Pancreas (tissue), 10 donors: ENCODE data around the gene CHST4. TPM values are rescaled to one million over a fixed set of nuclear protein-coding genes. Genes with fewer than 3 reads are reported as not detected.
A peak's percentile ranks its signal among the peaks of the same experiment; 100 is the strongest.
"Not testable (repeated sequence)": the region's sequence is repeated elsewhere in the genome, so short reads cannot be mapped to it uniquely, and the experiment has no call there.

ENCODE experiments used
- ATAC-seq, 4 donors: fragments of 200-7000 bp; cut with Tn5 transposase; one replicate each; pipeline versions ENCODE4 v1.8.0 to v1.9.1; 2020; ENCODE audit warnings: mild to moderate bottlenecking in 4 of 4, moderate library complexity in 4 of 4
- DNase-seq, 6 donors: peaks; one replicate each; pipeline ENCODE4 v3.0.0-alpha.2; 2020
- FAIRE-seq: peaks from 2 replicates; lab custom pipeline; 2012; peaks lifted over from hg19 to GRCh38; lab: Jason Lieb, UNC
- H3K27ac ChIP-seq, 4 donors: fragments of 200-600 bp; sonication (generic); 1 replicate in 3 of 4; 2 replicates in 1 of 4; pipeline versions ENCODE4 v1.5.0 to v1.8.0; 2020
- H3K27me3 ChIP-seq, 4 donors: fragments of 200-600 bp; one replicate each; pipeline ENCODE4 v1.8.0; 2021
- H3K36me3 ChIP-seq, 3 donors: fragments of 200-600 bp; sonication (generic) in 1 of 3; one replicate each; pipeline versions ENCODE4 v1.5.0 to v1.8.0; 2020 to 2021
- H3K4me1 ChIP-seq, 3 donors: fragments of 200-600 bp; one replicate each; pipeline ENCODE4 v1.8.0; 2021
- H3K4me3 ChIP-seq, 4 donors: fragments of 200-600 bp; sonication (generic) in 2 of 4; one replicate each; pipeline versions ENCODE4 v1.5.0 to v1.8.0; 2020 to 2021
- H3K9me3 ChIP-seq, 4 donors: fragments of 200-600 bp; one replicate each; pipeline ENCODE4 v1.8.0; 2021
- WGBS, 2 donors: extraction: QIAGEN DNeasy Blood & Tissue Kit; methylation state at CpG; one replicate each; pipeline ENCODE4 v1.1.7; 2013; 5-methylcytosine and 5-hydroxymethylcytosine counted together
- intact Hi-C, 3 donors: fragments of 100-400 bp; cut with DNase I; formaldehyde crosslinking; loops; one replicate each; pipeline versions ENCODE4 v1.11.1 to v1.14.2; 2022
- polyA plus RNA-seq, 2 donors: library from polyadenylated mRNA; stranded (reverse); fragments of 200-250 nt; gene quantifications; one replicate each; pipeline ENCODE4 v1.2.3, GENCODE V29; 2013
- total RNA-seq, 6 donors: library from RNA; stranded (reverse); fragmentation: NEBNext Ultra II Directional in 4 of 6; extraction: Animal tissue kit (Norgen Biotek cat#: 25700) in 4 of 6; gene quantifications; one replicate each; pipeline versions ENCODE4 v1.2.1 to v1.2.4, GENCODE V29; 2021 to 2023
- TF ChIP-seq, protein P1 (sequence below), 4 donors: fragments of 200-600 bp; sonication (generic) in 3 of 4; IDR thresholded peaks; one replicate each; pipeline versions ENCODE4 v1.5.0 to v1.8.0; 2021; ENCODE audit warnings: antibody characterized with exemption in 4 of 4
- donor health status: healthy with polysubstance abuse.
- donor health status: DM: no; HTN: no; CAD: no; lungs with moderate emphysema.
- donor health status: DM: no; HTN: no; CAD: no.
- donor health status: control.
- donor health status: control.
- donor health status: Bipolar disorder and iron deficiency.
- donor health status: DM: yes; HTN: yes; CAD: no.
- donor health status: DM: no; HTN: no; CAD: no.
- donor health status: DM: no; HTN: no; CAD: no.
- donor health status: DM: yes; HTN: yes; CAD: no.

The CHST4 gene
- total and polyA plus RNA-seq, 8 donors = 2.6 to 17.2 (median 6.1) TPM

DNA sequence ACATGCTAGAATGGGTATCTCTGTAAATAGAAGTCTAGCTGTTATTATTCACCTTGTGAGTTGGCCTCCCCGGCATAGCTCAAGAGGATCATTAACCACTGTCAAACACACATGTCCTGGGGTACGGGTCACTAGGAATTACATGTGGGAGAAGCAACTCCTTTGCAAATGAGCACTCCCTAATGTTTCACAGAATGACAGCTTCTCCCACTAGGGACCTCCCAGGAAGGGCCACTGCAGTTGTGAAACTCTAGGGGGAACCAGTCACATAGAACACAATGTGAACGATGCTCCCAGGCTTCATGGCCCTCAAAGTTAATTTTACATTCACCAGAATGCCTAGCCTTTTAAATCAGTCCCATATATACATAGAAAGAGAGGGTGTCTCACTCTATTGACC is 24.7 kb upstream of the CHST4 start:
- intact Hi-C loops = no loop called here
- peak in 3 of 4 donors; percentile 50 to 70 (median 62) for ATAC-seq
- TF ChIP-seq, protein P1, sequence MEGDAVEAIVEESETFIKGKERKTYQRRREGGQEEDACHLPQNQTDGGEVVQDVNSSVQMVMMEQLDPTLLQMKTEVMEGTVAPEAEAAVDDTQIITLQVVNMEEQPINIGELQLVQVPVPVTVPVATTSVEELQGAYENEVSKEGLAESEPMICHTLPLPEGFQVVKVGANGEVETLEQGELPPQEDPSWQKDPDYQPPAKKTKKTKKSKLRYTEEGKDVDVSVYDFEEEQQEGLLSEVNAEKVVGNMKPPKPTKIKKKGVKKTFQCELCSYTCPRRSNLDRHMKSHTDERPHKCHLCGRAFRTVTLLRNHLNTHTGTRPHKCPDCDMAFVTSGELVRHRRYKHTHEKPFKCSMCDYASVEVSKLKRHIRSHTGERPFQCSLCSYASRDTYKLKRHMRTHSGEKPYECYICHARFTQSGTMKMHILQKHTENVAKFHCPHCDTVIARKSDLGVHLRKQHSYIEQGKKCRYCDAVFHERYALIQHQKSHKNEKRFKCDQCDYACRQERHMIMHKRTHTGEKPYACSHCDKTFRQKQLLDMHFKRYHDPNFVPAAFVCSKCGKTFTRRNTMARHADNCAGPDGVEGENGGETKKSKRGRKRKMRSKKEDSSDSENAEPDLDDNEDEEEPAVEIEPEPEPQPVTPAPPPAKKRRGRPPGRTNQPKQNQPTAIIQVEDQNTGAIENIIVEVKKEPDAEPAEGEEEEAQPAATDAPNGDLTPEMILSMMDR (IDR thresholded peaks at IDR 0.05) = no peak
- peak in 1 of 6 donors; percentile 29 for DNase-seq
- 14 to 16% methylated on average over 3 of the region's 3 CpGs for WGBS, 2 donors
- Histone ChIP-seq H3K27me3 (no peaks in the 10 kb centered on the region), H3K36me3 (no peaks in the 10 kb centered on the region), H3K9me3 (no peaks in the 10 kb centered on the region), H3K4me1 (peaks cover 0 to 4% (median 0%) of the 10 kb centered on the region in 3 donors), H3K4me3 (no peak overlapping the region), H3K27ac (peak overlapping the region in 2 of 4 donors; percentile 21 to 52)
- no peak for FAIRE-seq

DNA sequence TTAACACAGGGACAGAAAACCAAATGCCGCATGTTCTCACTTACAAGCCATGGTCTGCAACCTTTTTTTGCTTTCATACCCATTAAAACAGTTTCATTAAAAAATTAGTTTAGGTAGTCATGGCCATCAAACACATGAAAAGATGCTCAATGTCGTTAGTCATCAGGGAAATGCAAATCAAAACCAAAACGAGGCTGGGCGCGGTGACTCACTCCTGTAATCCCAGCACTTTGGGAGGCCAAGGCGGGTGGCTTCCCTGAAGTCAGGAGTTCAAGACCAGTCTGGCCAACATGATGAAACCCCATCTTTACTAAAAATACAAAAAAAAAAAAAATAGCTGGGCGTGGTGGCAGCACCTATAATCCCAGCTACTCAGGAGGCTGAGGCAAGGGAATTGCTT is 22.2 kb upstream of the CHST4 start:
- H3K9me3 ChIP-seq, H3K27me3 ChIP-seq, H3K36me3 ChIP-seq, H3K4me1 ChIP-seq, FAIRE-seq, ATAC-seq, DNase-seq, intact Hi-C loops, H3K4me3 ChIP-seq, H3K27ac ChIP-seq: not testable (repeated sequence)
- 68 to 79% methylated on average over 7 of the region's 7 CpGs for WGBS, 2 donors

DNA sequence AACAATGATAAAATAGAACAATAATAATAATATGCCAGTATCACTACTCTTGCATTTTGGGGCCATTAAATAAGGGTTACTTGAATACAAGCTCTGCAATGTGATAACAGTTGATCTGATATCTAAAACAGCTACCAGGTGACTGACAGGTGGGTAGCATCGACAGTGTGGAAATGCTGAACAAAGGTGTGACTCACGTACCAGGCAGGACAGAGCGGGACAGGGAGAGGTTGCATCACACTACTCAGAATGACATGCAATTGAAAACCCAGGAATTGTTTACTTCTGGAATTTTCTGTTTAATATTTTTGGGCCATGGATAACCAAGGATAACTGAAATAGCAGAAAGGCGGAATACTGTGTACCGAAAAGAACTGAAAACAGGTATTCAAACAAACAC is 21.3 kb upstream of the CHST4 start:
- H3K36me3 ChIP-seq = no peaks in the 10 kb centered on the region
- ATAC-seq (peak in 3 of 4 donors; percentile 28 to 70 (median 40)), FAIRE-seq (no peak), DNase-seq (no peak)
- H3K4me3 ChIP-seq = no peak overlapping the region
- H3K4me1 ChIP-seq = peaks cover 0 to 4% (median 0%) of the 10 kb centered on the region in 3 donors
- intact Hi-C loops = no loop called here
- TF ChIP-seq, protein P1 (IDR thresholded peaks at IDR 0.05) = no peak
- 49 to 63% methylated on average over 5 of the region's 5 CpGs for WGBS, 2 donors
- no peaks in the 10 kb centered on the region for H3K9me3 ChIP-seq
- no peaks in the 10 kb centered on the region for H3K27me3 ChIP-seq
- H3K27ac ChIP-seq = peak overlapping the region in 1 of 4 donors; percentile 15

DNA sequence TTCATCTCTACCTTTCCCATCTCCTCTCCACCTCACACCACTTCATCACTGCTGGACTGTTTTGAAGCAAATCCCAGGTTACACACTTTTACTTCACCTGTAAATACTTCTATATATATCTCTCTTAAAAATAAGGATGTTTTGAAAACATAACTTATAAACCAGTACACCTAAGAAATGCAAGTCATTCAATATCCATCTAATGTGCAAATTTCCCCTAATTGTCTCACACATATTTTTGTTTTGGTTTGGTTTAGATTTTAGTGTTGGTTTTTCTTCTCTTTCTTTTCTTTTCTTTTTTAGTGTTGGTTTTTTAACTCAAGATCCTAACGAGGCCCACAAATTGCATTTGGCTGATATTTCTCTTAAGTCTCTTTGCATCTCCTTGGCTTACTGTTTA is 19.2 kb upstream of the CHST4 start:
- Histone ChIP-seq H3K27me3 (no peaks in the 10 kb centered on the region), H3K4me1 (peaks cover 0 to 4% (median 0%) of the 10 kb centered on the region in 3 donors), H3K9me3 (no peaks in the 10 kb centered on the region), H3K27ac (no peak overlapping the region), H3K36me3 (no peaks in the 10 kb centered on the region), H3K4me3 (no peak overlapping the region)
- no peak for ATAC-seq
- intact Hi-C loops = no loop called here
- no peak for FAIRE-seq
- no peak for DNase-seq
- 59 to 65% methylated on average over 1 of the region's 1 CpG for WGBS, 2 donors
- TF ChIP-seq, protein P1 (IDR thresholded peaks at IDR 0.05) = no peak

DNA sequence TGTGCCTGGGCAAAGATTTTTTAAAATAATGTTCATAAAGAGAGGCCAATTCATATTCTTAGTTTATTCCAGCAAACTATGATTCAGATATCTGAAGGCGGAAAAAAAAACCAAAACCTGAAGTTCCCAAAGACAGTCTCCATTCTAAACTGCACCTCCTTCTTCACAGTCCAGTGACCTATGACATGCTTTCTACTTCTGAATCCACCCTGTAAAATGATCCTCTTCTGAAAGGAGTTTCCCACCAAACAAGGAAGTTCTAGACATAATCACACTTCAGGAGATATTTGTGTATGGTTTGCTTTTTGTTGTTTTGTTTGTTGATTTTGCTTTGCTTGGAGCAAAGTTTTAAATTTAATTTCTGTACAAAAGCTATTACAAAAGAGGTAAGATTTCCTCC is 12.9 kb upstream of the CHST4 start:
- FAIRE-seq (no peak), DNase-seq (no peak), ATAC-seq (no peak)
- no peaks in the 10 kb centered on the region for H3K9me3 ChIP-seq
- H3K27ac ChIP-seq = peak overlapping the region in 3 of 4 donors; percentile 8 to 52 (median 34)
- H3K4me3 ChIP-seq = no peak overlapping the region
- no peaks in the 10 kb centered on the region for H3K36me3 ChIP-seq
- WGBS, 2 donors = 71 to 91% methylated on average over 1 of the region's 1 CpG
- no peaks in the 10 kb centered on the region for H3K27me3 ChIP-seq
- intact Hi-C loops = no loop called here
- no peaks in the 10 kb centered on the region for H3K4me1 ChIP-seq
- TF ChIP-seq, protein P1 (IDR thresholded peaks at IDR 0.05) = no peak
